K562 (cell line): ENCODE measurements around the gene LENEP. TPM values are rescaled to one million over a fixed set of nuclear protein-coding genes. Genes with fewer than 3 reads are reported as not detected.
A peak's percentile ranks its signal among the peaks of the same experiment; 100 is the strongest.

Experiments
- ATF1 ChIP-seq, 2 experiments: fragments of 450-650 bp in 1 of 2; IDR thresholded peaks; 2 replicates each; pipeline ENCODE4 v1.6.1; 2016; ENCODE audit warnings: missing compliant biosample characterization in 1 of 2, missing genetic modification characterization in 1 of 2
- CTBP1 ChIP-seq: fragments of 450-650 bp; IDR thresholded peaks from 2 replicates; pipeline ENCODE4 v1.6.1; 2016; ENCODE audit warnings: borderline replicate concordance
- ELF2 ChIP-seq: fragments of 250-450 bp; sonication (Bioruptor Pico); IDR thresholded peaks from 2 replicates; pipeline ENCODE4 v1.5.0; 2021; ENCODE audit warnings: mild to moderate bottlenecking
- ETV1 ChIP-seq: fragments of 450-650 bp; conservative IDR thresholded peaks from 2 replicates; pipeline ENCODE4 v1.6.1; 2016; ENCODE audit warnings: missing genetic modification characterization, control low read depth, low read depth, missing compliant biosample characterization
- GABPA ChIP-seq: fragments of 200-800 bp; sonication (Bioruptor generic); conservative IDR thresholded peaks from 2 replicates; pipeline ENCODE4 v1.6.1; 2016; ENCODE audit warnings: low read depth, missing genetic modification characterization, missing compliant biosample characterization
- HDGF ChIP-seq: fragments of 450-650 bp; IDR thresholded peaks from 2 replicates; pipeline ENCODE4 v1.6.1; 2016
- HLTF ChIP-seq: fragments of 450-650 bp; IDR thresholded peaks from 2 replicates; pipeline ENCODE4 v1.6.1; 2016
- ILF3 ChIP-seq: fragments of 450-650 bp; IDR thresholded peaks from 2 replicates; pipeline ENCODE4 v1.6.1; 2018; ENCODE audit warnings: antibody characterized with exemption, mild to moderate bottlenecking, moderate library complexity, borderline replicate concordance
- KDM5B ChIP-seq: fragments of 200-600 bp; sonication (generic); IDR thresholded peaks from 2 replicates; pipeline ENCODE4 v1.6.1; 2012; ENCODE audit warnings: low read depth, mild to moderate bottlenecking, moderate library complexity, low read length, control low read depth, inconsistent platforms; ENCODE audit not compliant: insufficient replicate concordance
- L3MBTL2 ChIP-seq: fragments of 450-650 bp; IDR thresholded peaks from 2 replicates; pipeline ENCODE4 v1.6.1; 2016; ENCODE audit warnings: mild to moderate bottlenecking, moderate library complexity
- MAZ ChIP-seq, 2 experiments: fragments of 450-650 bp in 1 of 2; sonication (generic) in 1 of 2; formaldehyde crosslinking; IDR thresholded peaks in 1 of 2; conservative IDR thresholded peaks in 1 of 2; 2 replicates each; pipeline versions ENCODE4 v1.4.0 to v1.5.0; 2020; ENCODE audit warnings: mild to moderate bottlenecking in 1 of 2, missing genetic modification reagents in 1 of 2
- MTA3 ChIP-seq: fragments of 450-650 bp; formaldehyde crosslinking; IDR thresholded peaks from 2 replicates; pipeline ENCODE4 v1.6.1; 2017; ENCODE audit warnings: mild to moderate bottlenecking, borderline replicate concordance
- MYC ChIP-seq, 2 experiments: fragments of 250-450 bp in 1 of 2; sonication (Bioruptor Pico) in 1 of 2; IDR thresholded peaks; 2 replicates each; pipeline versions ENCODE4 v1.5.1 to v1.6.1; 2012 to 2021; ENCODE audit warnings: low read depth in 2 of 2, borderline replicate concordance in 1 of 2, improper control_type of control experiment in 1 of 2, low read length in 1 of 2, mild to moderate bottlenecking in 1 of 2, moderate library complexity in 1 of 2
- NCOA4 ChIP-seq: fragments of 450-650 bp; IDR thresholded peaks from 2 replicates; pipeline ENCODE4 v1.6.1; 2018; ENCODE audit warnings: mild to moderate bottlenecking; ENCODE audit not compliant: partially characterized antibody
- PHF8 ChIP-seq: fragments of 200-600 bp; sonication (generic); IDR thresholded peaks from 2 replicates; pipeline ENCODE4 v1.6.1; 2012; ENCODE audit warnings: mixed run types, mild to moderate bottlenecking, inconsistent platforms, low read length, moderate library complexity, borderline replicate concordance
- POLR2B ChIP-seq: fragments of 450-650 bp; IDR thresholded peaks from 2 replicates; pipeline ENCODE4 v1.6.1; 2018; ENCODE audit warnings: low read depth; ENCODE audit not compliant: partially characterized antibody
- SMARCE1 ChIP-seq: fragments of 450-650 bp; IDR thresholded peaks from 2 replicates; pipeline ENCODE4 v1.7.1; 2016; ENCODE audit warnings: mild to moderate bottlenecking
- SP1 ChIP-seq: sonication (generic); formaldehyde crosslinking; IDR thresholded peaks from 2 replicates; pipeline ENCODE4 v1.8.1; 2022; ENCODE audit warnings: mild to moderate bottlenecking, missing genetic modification reagents
- SP2 ChIP-seq: IDR thresholded peaks from 2 replicates; pipeline ENCODE4 v1.6.1; 2011; ENCODE audit warnings: mild to moderate bottlenecking, low read depth, low read length, moderate library complexity; ENCODE audit not compliant: poor library complexity, severe bottlenecking; ENCODE audit errors: extremely low read depth
- TBP ChIP-seq: optimal IDR thresholded peaks from 2 replicates; pipeline ENCODE3; 2011; ENCODE audit warnings: low read depth, low read length, improper control_type of control experiment
- ZNF79 ChIP-seq: fragments of 250-450 bp; sonication (Bioruptor Pico); IDR thresholded peaks from 2 replicates; pipeline ENCODE4 v1.4.0; 2020; ENCODE audit warnings: low read depth, mild to moderate bottlenecking, moderate library complexity
- polyA plus RNA-seq, 8 experiments: library from polyadenylated mRNA; depleted of rRNA in 4 of 8; stranded (reverse) in 5 of 8; unstranded in 3 of 8; fragments of >200 nt; fragmentation: Nextera tagmentation in 2 of 8; fragmentation: Illumina TruSeq in 1 of 8; extraction: Ambion mirVana in 2 of 8; extraction: Trizol in 1 of 8; gene quantifications; 2 replicates each; pipeline versions ENCODE4 v1.2.1 to v1.2.3, GENCODE V29; 2011 to 2014; ENCODE audit warnings: inconsistent platforms in 1 of 8, missing spikeins in 1 of 8
- total RNA-seq, 7 experiments: library from RNA; depleted of rRNA in 6 of 7; stranded (reverse); fragments of >200 nt in 6 of 7; fragmentation: Illumina TruSeq in 2 of 7; extraction: Trizol in 2 of 7; gene quantifications; 2 replicates each; pipeline versions ENCODE4 v1.2.1 to v1.2.3, GENCODE V29; 2011 to 2021; ENCODE audit warnings: low replicate concordance in 1 of 7
- TF ChIP-seq, protein P1 (sequence below): fragments of 250-450 bp; sonication (Bioruptor Pico); IDR thresholded peaks from 2 replicates; pipeline ENCODE4 v1.4.0; 2020

LENEP gene
- total and polyA plus RNA-seq, 9 of the 15 experiments (the other 6 are each of a cell fraction or from before 2014, with no cell fraction given) = 0.23 to 0.87 (median 0.67) TPM; not detected in 5

DNA sequence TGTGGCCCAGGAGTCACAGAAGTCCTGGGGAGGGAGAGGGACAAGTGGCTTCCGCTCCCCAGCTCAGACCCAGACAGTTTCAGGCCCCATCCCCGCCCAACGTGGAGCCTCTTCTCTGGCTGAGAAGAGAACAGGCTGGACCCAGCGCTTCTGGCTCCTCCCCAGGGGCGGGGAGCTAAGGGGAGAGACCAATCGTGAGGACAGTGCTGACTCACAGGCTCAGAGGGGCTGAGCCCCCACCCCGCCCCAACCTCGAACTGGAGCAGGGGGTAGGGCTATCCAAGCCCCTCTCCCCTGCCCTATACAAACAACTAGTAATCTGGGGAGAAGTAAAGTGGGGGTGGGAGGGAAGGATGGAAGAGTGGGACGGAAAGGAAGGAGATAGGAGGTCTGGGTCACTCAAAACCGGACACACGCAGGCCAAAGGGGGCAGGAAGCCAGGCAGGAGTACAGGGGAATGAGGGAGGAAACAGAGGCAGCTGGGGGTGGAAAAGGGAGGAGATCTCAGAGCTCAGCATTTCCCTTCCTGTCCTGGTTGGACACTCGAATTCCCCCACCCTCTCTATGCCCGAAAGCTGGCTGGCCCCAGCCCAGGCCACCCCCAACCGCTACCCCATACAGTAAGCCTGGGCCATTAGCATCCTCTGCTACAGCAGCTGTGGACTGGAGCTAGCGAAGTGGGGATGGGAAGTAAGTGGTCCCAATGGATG, 22.6 kb upstream of the LENEP start, which contains the start of gene SHC1 (continued):
- TF ChIP-seq MYC (IDR thresholded peaks at IDR 0.05; ENCODE audit: low read depth, low read length) (peak; percentile 63; the same call in 1 of the 2 replicates), MYC (CRISPR knock-in tag; IDR thresholded peaks at IDR 0.05; ENCODE audit: borderline replicate concordance, low read depth) (no peak), MTA3 (peak; percentile 57; the same call in 1 of the 2 replicates), CTBP1 (peak; percentile 32; the same call in 1 of the 2 replicates), ATF1 (CRISPR knock-in tag; IDR thresholded peaks at IDR 0.05) (no peak), ATF1 (tag; IDR thresholded peaks at IDR 0.05) (peak; percentile 31; the same call in 1 of the 2 replicates), HDGF (peak; percentile 86), TBP (peak; percentile 88), SP1 (no peak; the same call in none of the 2 replicates), NCOA4 (no peak), PHF8 (peak; percentile 34; the same call in 1 of the 2 replicates), ELF2 (no peak), KDM5B (peak; percentile 58), ETV1 (tag) (0 out of 2 replicates have a peak, but pooled peaks have one; percentile 18), POLR2B (peak; percentile 42), HLTF (0 out of 2 replicates have a peak, but pooled peaks have one; percentile 16), SMARCE1 (peak; percentile 54; the same call in 1 of the 2 replicates), GABPA (tag) (peak; percentile 61), MAZ (CRISPR knock-in tag; conservative IDR thresholded peaks at IDR 0.05 in 1 of 2, IDR thresholded peaks at IDR 0.05 in 1 of 2) (peak; percentile 83 to 85), SP2 (no peak), L3MBTL2 (0 out of 2 replicates have a peak, but pooled peaks have one; percentile 23), ILF3 (no peak), ZNF79 (no peak)
- TF ChIP-seq, protein P1, sequence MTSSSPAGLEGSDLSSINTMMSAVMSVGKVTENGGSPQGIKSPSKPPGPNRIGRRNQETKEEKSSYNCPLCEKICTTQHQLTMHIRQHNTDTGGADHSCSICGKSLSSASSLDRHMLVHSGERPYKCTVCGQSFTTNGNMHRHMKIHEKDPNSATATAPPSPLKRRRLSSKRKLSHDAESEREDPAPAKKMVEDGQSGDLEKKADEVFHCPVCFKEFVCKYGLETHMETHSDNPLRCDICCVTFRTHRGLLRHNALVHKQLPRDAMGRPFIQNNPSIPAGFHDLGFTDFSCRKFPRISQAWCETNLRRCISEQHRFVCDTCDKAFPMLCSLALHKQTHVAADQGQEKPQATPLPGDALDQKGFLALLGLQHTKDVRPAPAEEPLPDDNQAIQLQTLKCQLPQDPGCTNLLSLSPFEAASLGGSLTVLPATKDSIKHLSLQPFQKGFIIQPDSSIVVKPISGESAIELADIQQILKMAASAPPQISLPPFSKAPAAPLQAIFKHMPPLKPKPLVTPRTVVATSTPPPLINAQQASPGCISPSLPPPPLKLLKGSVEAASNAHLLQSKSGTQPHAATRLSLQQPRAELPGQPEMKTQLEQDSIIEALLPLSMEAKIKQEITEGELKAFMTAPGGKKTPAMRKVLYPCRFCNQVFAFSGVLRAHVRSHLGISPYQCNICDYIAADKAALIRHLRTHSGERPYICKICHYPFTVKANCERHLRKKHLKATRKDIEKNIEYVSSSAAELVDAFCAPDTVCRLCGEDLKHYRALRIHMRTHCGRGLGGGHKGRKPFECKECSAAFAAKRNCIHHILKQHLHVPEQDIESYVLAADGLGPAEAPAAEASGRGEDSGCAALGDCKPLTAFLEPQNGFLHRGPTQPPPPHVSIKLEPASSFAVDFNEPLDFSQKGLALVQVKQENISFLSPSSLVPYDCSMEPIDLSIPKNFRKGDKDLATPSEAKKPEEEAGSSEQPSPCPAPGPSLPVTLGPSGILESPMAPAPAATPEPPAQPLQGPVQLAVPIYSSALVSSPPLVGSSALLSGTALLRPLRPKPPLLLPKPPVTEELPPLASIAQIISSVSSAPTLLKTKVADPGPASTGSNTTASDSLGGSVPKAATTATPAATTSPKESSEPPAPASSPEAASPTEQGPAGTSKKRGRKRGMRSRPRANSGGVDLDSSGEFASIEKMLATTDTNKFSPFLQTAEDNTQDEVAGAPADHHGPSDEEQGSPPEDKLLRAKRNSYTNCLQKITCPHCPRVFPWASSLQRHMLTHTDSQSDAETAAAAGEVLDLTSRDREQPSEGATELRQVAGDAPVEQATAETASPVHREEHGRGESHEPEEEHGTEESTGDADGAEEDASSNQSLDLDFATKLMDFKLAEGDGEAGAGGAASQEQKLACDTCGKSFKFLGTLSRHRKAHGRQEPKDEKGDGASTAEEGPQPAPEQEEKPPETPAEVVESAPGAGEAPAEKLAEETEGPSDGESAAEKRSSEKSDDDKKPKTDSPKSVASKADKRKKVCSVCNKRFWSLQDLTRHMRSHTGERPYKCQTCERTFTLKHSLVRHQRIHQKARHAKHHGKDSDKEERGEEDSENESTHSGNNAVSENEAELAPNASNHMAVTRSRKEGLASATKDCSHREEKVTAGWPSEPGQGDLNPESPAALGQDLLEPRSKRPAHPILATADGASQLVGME (CRISPR knock-in tag) = no peak
